Heart left ventricle (tissue), 16 donors: Measurements from ENCODE around the gene GNAQ. TPM values are rescaled to one million over a fixed set of nuclear protein-coding genes. Genes with fewer than 3 reads are reported as not detected.

Source experiments
- ATAC-seq, 4 donors: fragments of 200-7000 bp; cut with Tn5 transposase; one replicate each; pipeline ENCODE4 v1.9.1; 2020 to 2022; ENCODE audit warnings: moderate library complexity in 4 of 4, mild to moderate bottlenecking in 3 of 4, moderate number of reproducible peaks in 1 of 4
- DNase-seq, 5 donors: peaks; one replicate each; pipeline ENCODE4 v3.0.0-alpha.2; 2020
- H3K27ac ChIP-seq, 12 donors: fragments of 200-600 bp; sonication (generic) in 4 of 12; one replicate each; pipeline versions ENCODE4 v1.5.0 to v1.8.0; 2016 to 2022; ENCODE audit warnings: mild to moderate bottlenecking in 2 of 12
- H3K27me3 ChIP-seq, 9 donors: fragments of 200-600 bp; sonication (generic) in 2 of 9; one replicate each; pipeline versions ENCODE4 v1.5.1 to v1.8.0; 2016 to 2022; ENCODE audit warnings: mild to moderate bottlenecking in 3 of 9
- H3K36me3 ChIP-seq, 9 donors: fragments of 200-600 bp; sonication (generic) in 2 of 9; one replicate each; pipeline versions ENCODE4 v1.5.0 to v1.8.0; 2018 to 2022; ENCODE audit warnings: mild to moderate bottlenecking in 2 of 9
- H3K4me1 ChIP-seq, 12 donors: fragments of 200-600 bp; sonication (generic) in 4 of 12; one replicate each; pipeline versions ENCODE4 v1.5.0 to v1.8.0; 2016 to 2022; ENCODE audit warnings: mild to moderate bottlenecking in 3 of 12
- H3K4me3 ChIP-seq, 12 donors: fragments of 200-600 bp; sonication (generic) in 4 of 12; one replicate each; pipeline versions ENCODE4 v1.5.0 to v1.8.0; 2017 to 2022; ENCODE audit warnings: mild to moderate bottlenecking in 9 of 12, moderate library complexity in 4 of 12
- H3K9me3 ChIP-seq, 12 donors: fragments of 200-600 bp; sonication (generic) in 4 of 12; one replicate each; pipeline versions ENCODE4 v1.5.0 to v1.8.0; 2016 to 2022; ENCODE audit warnings: mild to moderate bottlenecking in 1 of 12
- POLR2A ChIP-seq, 2 donors: fragments of 450-650 bp; IDR thresholded peaks; one replicate each; pipeline ENCODE4 v1.6.1; 2017; ENCODE audit warnings: antibody characterized with exemption in 2 of 2, mild to moderate bottlenecking in 2 of 2, moderate library complexity in 2 of 2
- WGBS, 4 donors: extraction: QIAGEN DNeasy Blood & Tissue Kit in 2 of 4; methylation state at CpG; one replicate each; pipeline versions ENCODE4 v1.1.5 to v1.1.7; 2013 to 2018; 5-methylcytosine and 5-hydroxymethylcytosine counted together
- intact Hi-C, 10 donors: fragments of 100-400 bp; cut with DNase I; formaldehyde crosslinking; loops; one replicate each; pipeline versions ENCODE4 v1.11.1 to v1.14.2; 2022
- polyA plus RNA-seq, 2 donors: library from polyadenylated mRNA; stranded (reverse); fragments of 200-250 nt; gene quantifications; one replicate each; pipeline ENCODE4 v1.2.3, GENCODE V29; 2013
- total RNA-seq, 9 donors: library from RNA; depleted of rRNA in 2 of 9; stranded (reverse); fragments of >200 nt in 2 of 9; fragmentation: NEBNext Ultra II Directional in 3 of 9; extraction: Animal tissue kit (Norgen Biotek cat#: 25700) in 3 of 9; gene quantifications; one replicate each; pipeline versions ENCODE4 v1.1.0 to v1.2.4, GENCODE V29; 2016 to 2023
- TF ChIP-seq, protein P1 (sequence below), 12 donors: fragments of 200-600 bp; sonication (generic) in 4 of 12; IDR thresholded peaks; one replicate each; pipeline versions ENCODE4 v1.5.0 to v1.8.0; 2018 to 2022; ENCODE audit warnings: antibody characterized with exemption in 12 of 12, mild to moderate bottlenecking in 5 of 12
- donor health status: ischemic (EF 13 %, LVEDD 7.1; RV severe dilation, severe dysfunction).
- donor health status: healthy with polysubstance abuse.
- donor health status: DM: no; HTN: yes; CAD: no.
- donor health status: DM: no; HTN: no; CAD: no.
- donor health status: ischemic (EF 25% LVEDD 6.9; RV normal size, moderate dysfunction).
- donor health status: ischemic (EF 25% LVEDD 5.7; RV mildly dilated, moderate dysfunction).
- donor health status: healthy.
- donor health status: DM: yes; HTN: yes; CAD: no.
- donor health status: ischemic (EF 35%, LVEDD 5.7; RV mildly dilated, moderate dysfunction).
- donor health status: nonischemic (EF 11% LVEDD 7.7; RV severe dilation, severe dysfunction).
- donor health status: DM: yes; HTN: yes; CAD: no.
- donor health status: PGD.
- donor health status: ischemic (EF 29% LVEDD 5.4; RV normal size, mild dysfunction).
- donor health status: nonischemic (EF 23%, LVEDD 6.1; RV moderate dilation, normal function).

The GNAQ gene
- total and polyA plus RNA-seq, 11 donors: 4.8 to 34.1 (median 11.3) TPM

GRCh38 chr9:78046112-78046511 is 14.5 kb upstream of the GNAQ start:
- Histone ChIP-seq H3K4me3 (no peak overlapping the region), H3K27ac (no peak overlapping the region), H3K4me1 (no peaks in the 10 kb centered on the region), H3K9me3 (peaks cover 0 to 3% (median 0%) of the 10 kb centered on the region in 12 donors), H3K27me3 (no peaks in the 10 kb centered on the region), H3K36me3 (no peaks in the 10 kb centered on the region)
- TF ChIP-seq, protein P1, sequence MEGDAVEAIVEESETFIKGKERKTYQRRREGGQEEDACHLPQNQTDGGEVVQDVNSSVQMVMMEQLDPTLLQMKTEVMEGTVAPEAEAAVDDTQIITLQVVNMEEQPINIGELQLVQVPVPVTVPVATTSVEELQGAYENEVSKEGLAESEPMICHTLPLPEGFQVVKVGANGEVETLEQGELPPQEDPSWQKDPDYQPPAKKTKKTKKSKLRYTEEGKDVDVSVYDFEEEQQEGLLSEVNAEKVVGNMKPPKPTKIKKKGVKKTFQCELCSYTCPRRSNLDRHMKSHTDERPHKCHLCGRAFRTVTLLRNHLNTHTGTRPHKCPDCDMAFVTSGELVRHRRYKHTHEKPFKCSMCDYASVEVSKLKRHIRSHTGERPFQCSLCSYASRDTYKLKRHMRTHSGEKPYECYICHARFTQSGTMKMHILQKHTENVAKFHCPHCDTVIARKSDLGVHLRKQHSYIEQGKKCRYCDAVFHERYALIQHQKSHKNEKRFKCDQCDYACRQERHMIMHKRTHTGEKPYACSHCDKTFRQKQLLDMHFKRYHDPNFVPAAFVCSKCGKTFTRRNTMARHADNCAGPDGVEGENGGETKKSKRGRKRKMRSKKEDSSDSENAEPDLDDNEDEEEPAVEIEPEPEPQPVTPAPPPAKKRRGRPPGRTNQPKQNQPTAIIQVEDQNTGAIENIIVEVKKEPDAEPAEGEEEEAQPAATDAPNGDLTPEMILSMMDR (IDR thresholded peaks at IDR 0.05): no peak
- no peak for TF ChIP-seq POLR2A (IDR thresholded peaks at IDR 0.05)
- intact Hi-C loops: no loop called here
- no peak for DNase-seq
- no peak for ATAC-seq

GRCh38 chr9:78044886-78045285 is 13.3 kb upstream of the GNAQ start:
- ATAC-seq: no peak
- intact Hi-C loops: no loop called here
- H3K27me3 ChIP-seq: no peaks in the 10 kb centered on the region
- DNase-seq: no peak
- TF ChIP-seq, protein P1 (IDR thresholded peaks at IDR 0.05): no peak
- no peak for TF ChIP-seq POLR2A (IDR thresholded peaks at IDR 0.05)
- H3K4me3 ChIP-seq: no peak overlapping the region
- no peak overlapping the region for H3K27ac ChIP-seq
- 65 to 94% (median 76%) methylated on average over 4 of the region's 4 CpGs for WGBS, 4 donors
- no peaks in the 10 kb centered on the region for H3K36me3 ChIP-seq
- H3K9me3 ChIP-seq: peaks cover 0 to 3% (median 0%) of the 10 kb centered on the region in 12 donors
- no peaks in the 10 kb centered on the region for H3K4me1 ChIP-seq

DNA sequence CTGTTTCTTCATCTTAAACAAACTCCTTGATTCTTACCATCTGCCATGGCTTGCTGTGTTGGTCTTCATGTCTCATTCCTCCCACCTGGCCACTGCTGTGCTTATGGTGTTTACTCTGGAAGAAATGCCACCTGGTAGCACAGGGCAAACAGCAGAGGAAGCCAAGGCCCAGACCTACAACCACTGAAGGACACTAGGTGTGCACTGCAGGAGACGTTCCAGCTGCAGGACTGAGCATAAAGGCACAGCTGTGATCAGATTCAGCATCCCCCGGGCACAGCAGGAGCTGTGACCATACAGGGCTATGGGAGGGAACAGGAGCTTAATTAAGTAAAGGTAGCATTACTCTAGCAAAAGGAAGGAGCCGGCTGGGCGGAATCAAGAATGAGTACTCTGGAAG is 12.6 kb upstream of the GNAQ start:
- H3K36me3 ChIP-seq: no peaks in the 10 kb centered on the region
- intact Hi-C loops: no loop called here
- TF ChIP-seq, protein P1 (IDR thresholded peaks at IDR 0.05): no peak
- no peak for TF ChIP-seq POLR2A (IDR thresholded peaks at IDR 0.05)
- ATAC-seq (no peak), DNase-seq (no peak)
- no peak overlapping the region for H3K27ac ChIP-seq
- H3K27me3 ChIP-seq: no peaks in the 10 kb centered on the region
- no peaks in the 10 kb centered on the region for H3K4me1 ChIP-seq
- no peak overlapping the region for H3K4me3 ChIP-seq
- H3K9me3 ChIP-seq: peaks cover 0 to 3% (median 0%) of the 10 kb centered on the region in 12 donors
- 86 to 93% (median 91%) methylated on average over 4 of the region's 4 CpGs for WGBS, 4 donors

GRCh38 chr9:78041971-78042370 is 10.4 kb upstream of the GNAQ start:
- DNase-seq (no peak), ATAC-seq (no peak)
- Histone ChIP-seq H3K9me3 (no peaks in the 10 kb centered on the region), H3K4me1 (peaks cover 0 to 2% (median 0%) of the 10 kb centered on the region in 12 donors), H3K27ac (no peak overlapping the region), H3K36me3 (no peaks in the 10 kb centered on the region), H3K27me3 (no peaks in the 10 kb centered on the region), H3K4me3 (no peak overlapping the region)
- WGBS, 4 donors: 89 to 96% (median 93%) methylated on average over 2 of the region's 2 CpGs
- intact Hi-C loops: no loop called here
- TF ChIP-seq POLR2A (IDR thresholded peaks at IDR 0.05): no peak
- TF ChIP-seq, protein P1 (IDR thresholded peaks at IDR 0.05): no peak
